HG03196 (cell line): Measurements from ENCODE around the gene REX1BD.
"Not testable (repeated sequence)": the region's sequence is repeated elsewhere in the genome, so short reads cannot be mapped to it uniquely, and the experiment has no call there.

Experiments
- ATAC-seq: cut with Tn5 transposase; IDR thresholded peaks from one replicate; pipeline ENCODE4 v1.9.1; 2021; ENCODE audit not compliant: unreplicated experiment

REX1BD gene

GRCh38 chr19:18600692-18601397, 12.2 kb downstream of the REX1BD start:
- not testable (repeated sequence) for ATAC-seq

GRCh38 chr19:18601875-18602274, 13.3 kb downstream of the REX1BD start:
- no peak for ATAC-seq

GRCh38 chr19:18603255-18603957, 14.8 kb downstream of the REX1BD start:
- ATAC-seq, result no peak

- ATAC-seq, result no peak
Observed at GRCh38 chr19:18603958-18604819, 15.6 kb downstream of the REX1BD start.

- ATAC-seq, result no peak
Observed at GRCh38 chr19:18604820-18605159, 16.2 kb downstream of the REX1BD start.

GRCh38 chr19:18605196-18605545, 16.6 kb downstream of the REX1BD start:
- ATAC-seq, result no peak

- no peak for ATAC-seq
Observed at GRCh38 chr19:18605546-18606280, 17.1 kb downstream of the REX1BD start.

- no peak for ATAC-seq
Observed at GRCh38 chr19:18606281-18607225, 18.0 kb downstream of the REX1BD start, which contains the start of gene CRLF1. CRLF1 (minus strand) TSS chr19:18606799; CDS start chr19:18606656, 143 bp downstream.

GRCh38 chr19:18607226-18608101, 18.9 kb downstream of the REX1BD start:
- ATAC-seq, result no peak

- ATAC-seq, result no peak
Observed at GRCh38 chr19:18608102-18608804, 19.7 kb downstream of the REX1BD start.

- ATAC-seq, result no peak
Observed at GRCh38 chr19:18608805-18609716, 20.5 kb downstream of the REX1BD start.

GRCh38 chr19:18609717-18610051, 21.1 kb downstream of the REX1BD start:
- no peak for ATAC-seq

- no peak for ATAC-seq
Observed at GRCh38 chr19:18610245-18610555, 21.6 kb downstream of the REX1BD start.

GRCh38 chr19:18610556-18611326, 22.1 kb downstream of the REX1BD start:
- no peak for ATAC-seq

- ATAC-seq, result no peak
Observed at GRCh38 chr19:18611327-18612050, 22.9 kb downstream of the REX1BD start.
